Loucy (cell line): ENCODE data around the gene SESN3.

Experiments used
- H2AFZ ChIP-seq: fragments of 200-600 bp; sonication (generic); 2 replicates; pipeline ENCODE4 v1.6.0; 2016; ENCODE audit warnings: antibody characterized with exemption, mild to moderate bottlenecking, low read length, moderate library complexity
- H3F3A ChIP-seq: fragments of 200-600 bp; 2 replicates; pipeline ENCODE4 v1.6.0; 2016; ENCODE audit warnings: antibody characterized with exemption, low read depth, mild to moderate bottlenecking
- H3K27me3 ChIP-seq: fragments of 200-600 bp; sonication (generic); 2 replicates; pipeline ENCODE4 v1.6.1; 2014; ENCODE audit warnings: low read length, mild to moderate bottlenecking; ENCODE audit not compliant: insufficient read depth, poor library complexity, severe bottlenecking
- H3K36me3 ChIP-seq: fragments of 200-600 bp; sonication (generic); 2 replicates; pipeline ENCODE4 v1.6.1; 2016; ENCODE audit warnings: low read length; ENCODE audit not compliant: insufficient read depth
- H3K4me1 ChIP-seq: fragments of 200-600 bp; sonication (generic); 2 replicates; pipeline ENCODE4 v1.5.1; 2014; ENCODE audit warnings: low read length, mild to moderate bottlenecking; ENCODE audit not compliant: insufficient read depth, poor library complexity, severe bottlenecking
- H3K4me2 ChIP-seq: fragments of 200-600 bp; sonication (generic); 2 replicates; pipeline ENCODE4 v1.6.0; 2014; ENCODE audit warnings: antibody characterized with exemption, low read length, low read depth, mild to moderate bottlenecking; ENCODE audit not compliant: poor library complexity, severe bottlenecking
- H3K4me3 ChIP-seq: fragments of 200-600 bp; sonication (generic); 2 replicates; pipeline ENCODE4 v1.5.1; 2014; ENCODE audit warnings: low read length, mild to moderate bottlenecking, mixed read lengths; ENCODE audit not compliant: poor library complexity, severe bottlenecking
- H3K79me2 ChIP-seq: fragments of 200-600 bp; sonication (generic); 2 replicates; pipeline ENCODE4 v1.6.1; 2014; ENCODE audit warnings: low read length; ENCODE audit not compliant: insufficient read depth
- H3K9ac ChIP-seq: fragments of 200-600 bp; sonication (generic); 2 replicates; pipeline ENCODE4 v1.6.0; 2014; ENCODE audit warnings: mild to moderate bottlenecking, low read depth, low read length, moderate library complexity; ENCODE audit not compliant: poor library complexity, severe bottlenecking
- H3K9me2 ChIP-seq: fragments of 200-600 bp; sonication (generic); replicated peaks from 2 replicates; pipeline ENCODE4 v1.6.1; 2016; ENCODE audit warnings: low read depth, low read length, mixed read lengths
- H3K9me3 ChIP-seq: fragments of 200-600 bp; sonication (generic); 2 replicates; pipeline ENCODE4 v1.6.1; 2014; ENCODE audit warnings: mild to moderate bottlenecking, antibody characterized with exemption, low read length, low read depth; ENCODE audit not compliant: insufficient read depth
- H4K20me1 ChIP-seq: fragments of 200-600 bp; sonication (generic); 2 replicates; pipeline ENCODE4 v1.6.0; 2014; ENCODE audit warnings: antibody characterized with exemption, low read length, mild to moderate bottlenecking; ENCODE audit not compliant: insufficient read depth, poor library complexity, severe bottlenecking
- CTCF ChIP-seq: fragments of 200-600 bp; sonication (generic); conservative IDR thresholded peaks from 2 replicates; pipeline ENCODE4 v1.5.1; 2014; ENCODE audit warnings: mild to moderate bottlenecking, antibody characterized with exemption, low read length
- EZH2phosphoT487 ChIP-seq: fragments of 200-600 bp; IDR thresholded peaks from 2 replicates; pipeline ENCODE4 v1.6.1; 2018; ENCODE audit warnings: antibody characterized with exemption, mild to moderate bottlenecking, moderate library complexity, borderline replicate concordance

SESN3 gene

GRCh38 chr11:95262994-95263765, 32.2 kb upstream of the SESN3 start:
- Histone ChIP-seq H3K9me2 (no peaks in the 10 kb centered on the region), H2AFZ (no peak overlapping the region), H3K4me1 (peaks cover 19% of the 10 kb centered on the region), H4K20me1 (no peaks in the 10 kb centered on the region), H3K9me3 (no peaks in the 10 kb centered on the region), H3K4me2 (peak overlapping the region; percentile 39), H3K79me2 (no peaks in the 10 kb centered on the region), H3F3A (no peaks in the 10 kb centered on the region), H3K4me3 (no peak overlapping the region), H3K27me3 (no peaks in the 10 kb centered on the region), H3K9ac (no peak overlapping the region), H3K36me3 (no peaks in the 10 kb centered on the region)
- TF ChIP-seq EZH2phosphoT487 (no peak), CTCF (no peak; the same call in 1 of the 2 replicates)

GRCh38 chr11:95257456-95257971, 26.5 kb upstream of the SESN3 start:
- Histone ChIP-seq H3K27me3 (no peaks in the 10 kb centered on the region), H3K79me2 (no peaks in the 10 kb centered on the region), H3K4me3 (no peak overlapping the region), H2AFZ (no peak overlapping the region), H3K9ac (no peak overlapping the region), H3K36me3 (no peaks in the 10 kb centered on the region), H3K9me2 (no peaks in the 10 kb centered on the region), H3K4me2 (no peak overlapping the region), H4K20me1 (no peaks in the 10 kb centered on the region), H3F3A (no peaks in the 10 kb centered on the region), H3K9me3 (no peaks in the 10 kb centered on the region), H3K4me1 (peaks cover 50% of the 10 kb centered on the region)
- TF ChIP-seq EZH2phosphoT487: no peak
- no peak for TF ChIP-seq CTCF

GRCh38 chr11:95256321-95256779, 25.3 kb upstream of the SESN3 start:
- Histone ChIP-seq H3K4me1 (peaks cover 51% of the 10 kb centered on the region), H3K79me2 (no peaks in the 10 kb centered on the region), H3K4me2 (peak overlapping the region; percentile 43), H2AFZ (no peak overlapping the region), H3K9ac (no peak overlapping the region), H4K20me1 (no peaks in the 10 kb centered on the region), H3K4me3 (no peak overlapping the region), H3F3A (no peaks in the 10 kb centered on the region), H3K9me3 (no peaks in the 10 kb centered on the region), H3K9me2 (no peaks in the 10 kb centered on the region), H3K36me3 (no peaks in the 10 kb centered on the region), H3K27me3 (no peaks in the 10 kb centered on the region)
- TF ChIP-seq EZH2phosphoT487: no peak
- no peak for TF ChIP-seq CTCF
